ENCODE measurements around the gene HIVEP1.

HIVEP1 gene

GRCh38 chr6:12129523-12129922 lies 117.4 kb downstream of the HIVEP1 start:
- H3K9me3 ChIP-seq, result no peaks in the 10 kb centered on the region
- TF ChIP-seq CTCF (IDR thresholded peaks at IDR 0.05; ENCODE audit: low read depth, low read length), result no peak
- no peaks in the 10 kb centered on the region for H3K4me1 ChIP-seq
- no peak for DNase-seq
- no peak overlapping the region for H3K4me3 ChIP-seq (ENCODE audit: low read depth, low read length)
- no peaks in the 10 kb centered on the region for H3K27me3 ChIP-seq
- no peaks in the 10 kb centered on the region for H3K36me3 ChIP-seq

DNA sequence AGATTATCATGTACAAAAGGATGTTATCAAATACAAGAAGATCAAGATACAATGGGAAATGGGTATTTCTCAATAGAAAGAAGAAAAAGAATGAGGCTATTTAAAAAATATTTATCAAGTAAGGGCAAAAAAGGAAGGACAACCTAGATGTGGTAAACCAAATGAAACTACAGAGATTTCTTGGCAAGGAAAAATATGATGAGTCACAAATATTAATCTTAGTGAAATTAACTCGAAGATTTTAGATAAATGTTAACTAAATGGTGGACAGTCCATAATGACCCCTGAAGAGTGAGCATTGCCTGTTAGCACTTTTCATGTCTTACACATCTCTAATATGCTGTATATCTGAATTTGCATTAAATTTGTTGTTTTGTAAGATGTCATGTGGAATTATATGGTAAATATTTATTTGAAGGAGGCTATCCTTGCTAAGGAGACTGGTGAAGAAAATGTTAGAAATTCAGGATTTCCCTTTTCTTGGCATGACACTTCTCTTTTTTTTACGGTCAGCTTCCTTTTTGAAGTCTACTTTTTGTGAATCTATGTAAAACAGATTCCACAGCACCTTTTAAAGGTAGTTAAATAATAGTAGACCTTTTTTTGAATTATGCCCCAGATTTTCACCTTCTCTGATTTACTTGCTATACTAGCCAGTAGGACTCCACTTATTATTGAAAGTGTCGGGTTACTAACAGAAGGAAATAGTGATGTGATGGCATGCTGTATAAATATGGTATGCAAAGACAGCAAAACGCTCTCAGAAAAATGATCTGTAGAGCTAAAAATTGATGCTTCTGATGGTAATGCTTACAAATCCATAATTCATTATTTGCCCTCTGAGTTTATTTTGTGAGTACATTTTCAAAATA lies 120.5 kb downstream of the HIVEP1 start:
- Histone ChIP-seq H3K9me3 (no peaks in the 10 kb centered on the region), H3K4me1 (no peaks in the 10 kb centered on the region), H3K36me3 (no peaks in the 10 kb centered on the region), H3K4me3 (ENCODE audit: low read depth, low read length) (no peak overlapping the region), H3K27me3 (no peaks in the 10 kb centered on the region)
- DNase-seq, result no peak
- no peak for TF ChIP-seq CTCF (IDR thresholded peaks at IDR 0.05; ENCODE audit: low read depth, low read length)

GRCh38 chr6:12134581-12134980 lies 122.5 kb downstream of the HIVEP1 start:
- no peak for TF ChIP-seq CTCF (IDR thresholded peaks at IDR 0.05; ENCODE audit: low read depth, low read length)
- Histone ChIP-seq H3K4me3 (ENCODE audit: low read depth, low read length) (no peak overlapping the region), H3K27me3 (no peaks in the 10 kb centered on the region), H3K36me3 (peaks cover 2% of the 10 kb centered on the region; the same call in 1 of the 2 replicates), H3K4me1 (no peaks in the 10 kb centered on the region), H3K9me3 (no peaks in the 10 kb centered on the region)
- no peak for DNase-seq

DNA sequence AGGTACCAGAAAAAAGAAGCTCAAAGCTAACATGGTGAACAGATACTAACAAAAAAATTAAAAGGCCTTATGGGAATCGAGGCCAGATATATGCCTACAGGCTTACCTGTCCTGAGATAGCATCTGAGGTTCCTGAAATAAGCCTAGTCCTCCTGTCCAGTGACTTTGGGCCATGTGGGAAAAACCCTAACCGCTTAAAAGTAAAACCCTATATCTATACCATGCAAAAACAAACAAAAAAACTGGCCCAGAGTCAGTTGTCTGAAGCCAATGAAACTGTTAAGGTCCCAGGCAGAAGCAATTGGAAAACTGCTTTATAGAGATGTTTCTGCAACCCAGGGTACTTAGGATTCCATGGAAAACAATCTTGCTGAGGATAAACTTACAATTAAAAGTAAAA lies 122.9 kb downstream of the HIVEP1 start:
- TF ChIP-seq CTCF (IDR thresholded peaks at IDR 0.05; ENCODE audit: low read depth, low read length), result no peak
- no peaks in the 10 kb centered on the region for H3K9me3 ChIP-seq
- H3K36me3 ChIP-seq, result peaks cover 3% of the 10 kb centered on the region; the same call in 1 of the 2 replicates

DNA sequence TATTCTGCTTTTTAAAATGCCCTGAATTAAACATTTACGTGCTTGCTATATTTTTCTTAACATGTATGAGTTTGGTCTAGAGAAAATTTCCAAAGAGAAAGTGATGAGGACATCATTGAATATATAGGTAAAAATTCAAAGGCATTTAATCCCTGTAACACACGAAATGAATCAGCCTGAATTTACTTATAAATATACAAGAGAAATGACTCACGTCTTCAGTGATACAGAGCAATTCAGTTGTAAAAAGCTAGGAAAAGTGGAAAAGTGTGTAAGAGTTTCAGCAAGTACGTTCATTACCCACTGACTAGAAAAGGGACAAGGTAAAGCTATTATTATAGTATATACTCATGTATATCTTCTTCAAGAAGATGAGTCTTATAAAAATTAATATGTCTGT lies 124.8 kb downstream of the HIVEP1 start:
- no peaks in the 10 kb centered on the region for H3K27me3 ChIP-seq
- H3K9me3 ChIP-seq, result no peaks in the 10 kb centered on the region
- H3K4me1 ChIP-seq, result no peaks in the 10 kb centered on the region
- no peak for TF ChIP-seq CTCF (IDR thresholded peaks at IDR 0.05; ENCODE audit: low read depth, low read length)
- H3K4me3 ChIP-seq (ENCODE audit: low read depth, low read length), result no peak overlapping the region
- H3K36me3 ChIP-seq, result peaks cover 3% of the 10 kb centered on the region; the same call in 1 of the 2 replicates
- DNase-seq, result no peak

More for the DNA sequence above, 122.9 kb downstream of the HIVEP1 start:
- no peak overlapping the region for H3K4me3 ChIP-seq (ENCODE audit: low read depth, low read length)
- no peak for DNase-seq
- no peaks in the 10 kb centered on the region for H3K27me3 ChIP-seq
- H3K4me1 ChIP-seq, result no peaks in the 10 kb centered on the region

DNA sequence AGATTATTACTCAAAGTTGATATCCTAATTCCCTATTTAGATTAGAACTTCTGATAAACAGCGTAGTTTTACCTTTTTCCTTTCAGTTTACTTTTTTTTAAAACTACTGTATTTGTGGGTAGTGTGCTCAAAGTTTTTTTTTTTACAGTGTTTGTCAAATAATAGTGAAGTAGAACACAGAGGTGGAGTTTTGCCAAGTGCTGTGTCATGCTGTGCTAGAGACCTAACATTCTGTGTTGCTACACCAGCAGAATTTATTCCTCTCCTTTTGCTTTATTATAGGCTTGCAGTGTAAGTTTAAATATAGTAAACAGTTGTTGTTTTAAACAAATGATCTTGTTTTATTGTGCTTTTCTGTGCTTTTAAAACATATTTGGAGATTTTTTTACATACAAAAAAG lies 125.4 kb downstream of the HIVEP1 start:
- no peak for TF ChIP-seq CTCF (IDR thresholded peaks at IDR 0.05; ENCODE audit: low read depth, low read length)

More for the DNA sequence above, 125.4 kb downstream of the HIVEP1 start:
- no peak overlapping the region for H3K4me3 ChIP-seq (ENCODE audit: low read depth, low read length)
- H3K4me1 ChIP-seq, result no peaks in the 10 kb centered on the region
- no peak for DNase-seq
- no peaks in the 10 kb centered on the region for H3K9me3 ChIP-seq
- H3K27me3 ChIP-seq, result no peaks in the 10 kb centered on the region
- H3K36me3 ChIP-seq, result peaks cover 3% of the 10 kb centered on the region; the same call in 1 of the 2 replicates

Measured in BE2C (cell line).